ENCODE measurements around the gene DNAH8.
A peak's percentile ranks its signal among the peaks of the same experiment; 100 is the strongest.
"Not testable (repeated sequence)": the region's sequence is repeated elsewhere in the genome, so short reads cannot be mapped to it uniquely, and the experiment has no call there.

DNAH8 gene

GRCh38 chr6:38697846-38698245 is 17.3 kb upstream of the DNAH8 start:
- DNase-seq = no peak

- DNase-seq = not testable (repeated sequence)
Measured at GRCh38 chr6:38699702-38700101, 15.4 kb upstream of the DNAH8 start.

DNA sequence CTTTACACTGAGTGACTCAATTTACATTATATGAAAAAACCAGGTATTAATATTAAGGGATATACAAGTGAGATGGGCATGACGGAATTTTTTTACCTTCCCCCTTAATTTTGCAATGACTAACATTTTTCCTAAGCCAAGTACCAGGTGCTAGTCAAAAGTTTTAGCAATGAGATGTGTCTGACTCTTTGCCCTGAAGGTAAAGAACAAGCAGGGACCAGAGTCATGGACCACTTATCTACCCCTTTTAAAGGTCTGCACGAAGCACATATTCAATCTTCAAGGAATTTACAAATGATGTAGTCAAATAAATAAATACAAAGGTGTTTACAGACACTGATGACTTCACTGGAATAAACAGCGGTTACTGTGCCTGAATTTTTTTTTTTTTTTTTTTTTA is 13.6 kb upstream of the DNAH8 start:
- no peak for DNase-seq

- peak; percentile 66 to 99 (median 96) for DNase-seq
Measured at GRCh38 chr6:38702558-38703397, 12.3 kb upstream of the DNAH8 start, which contains the start of gene GLO1. GLO1 (minus strand) TSS chr6:38703145; CDS start chr6:38703054, 91 bp downstream.

DNA sequence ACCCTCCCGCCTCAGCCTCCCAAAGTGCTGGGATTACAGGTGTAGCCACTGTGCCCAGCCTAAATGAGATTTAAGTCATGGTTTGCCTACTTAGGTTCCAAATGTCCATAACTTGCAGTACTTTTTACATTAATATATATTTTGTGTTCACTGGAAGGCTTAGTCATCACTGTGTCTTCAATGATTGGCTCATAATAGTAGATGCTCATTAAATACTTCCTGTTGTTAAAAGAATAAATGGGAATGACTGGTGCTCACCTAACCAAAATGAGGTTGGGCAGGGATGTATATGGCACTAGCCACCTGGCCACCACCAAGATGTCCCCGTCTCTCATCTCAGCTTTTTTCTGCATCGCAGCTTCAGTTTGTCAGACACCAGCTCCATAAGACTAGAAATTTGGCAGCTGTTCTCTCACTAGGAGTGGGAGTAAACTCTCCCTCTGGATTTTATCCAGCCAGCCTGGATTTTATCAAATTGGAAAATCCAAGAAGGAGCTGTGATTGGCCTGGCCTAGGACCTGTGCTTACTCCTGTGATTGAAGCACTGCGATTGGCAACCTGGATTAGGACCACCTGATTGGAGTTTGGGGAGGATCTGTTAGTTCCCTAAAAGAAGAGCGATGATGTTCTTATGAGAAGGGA is 11.0 kb upstream of the DNAH8 start:
- DNase-seq = no peak

DNA sequence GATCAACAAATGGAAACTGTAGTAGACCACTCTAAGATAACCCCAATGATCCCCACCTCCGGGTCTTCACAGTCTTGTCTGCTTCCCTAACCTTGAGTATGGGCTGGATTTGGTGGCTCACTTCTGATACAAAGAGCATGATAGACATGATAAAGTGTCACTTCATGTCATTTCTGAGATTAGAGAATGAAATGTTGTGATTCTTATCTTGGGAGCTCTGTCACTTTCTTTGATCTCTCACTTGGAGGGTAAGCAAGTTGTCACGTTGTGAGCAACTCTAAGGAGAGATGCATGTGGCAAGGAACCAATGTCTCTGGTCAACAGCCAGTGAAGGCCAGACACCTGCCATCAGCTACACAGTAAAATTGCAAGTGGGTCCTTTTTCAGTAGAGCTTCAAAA is 9.2 kb upstream of the DNAH8 start:
- DNase-seq = no peak

- no peak for DNase-seq
Measured at GRCh38 chr6:38708496-38708895, 6.6 kb upstream of the DNAH8 start.

DNA sequence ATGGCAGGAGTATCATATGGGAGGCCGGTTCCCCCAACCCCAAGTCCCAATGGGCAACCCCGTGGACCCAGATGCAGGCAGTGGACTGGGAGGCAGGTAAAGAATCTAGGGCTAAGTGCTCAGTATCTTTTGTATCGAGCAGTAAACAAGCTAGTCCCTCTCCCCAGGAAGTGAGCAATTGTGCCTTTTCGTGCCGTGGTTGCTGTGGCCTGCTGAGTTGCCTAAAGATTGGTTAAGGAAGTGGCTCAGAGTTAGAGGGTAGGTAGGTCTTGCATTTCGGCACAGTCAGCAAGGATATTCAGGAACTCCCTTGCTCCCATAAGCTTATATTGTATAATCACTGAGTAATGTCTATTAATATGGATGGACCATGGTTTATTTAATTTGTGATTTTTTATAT is 1.3 kb upstream of the DNAH8 start:
- no peak for DNase-seq

DNA sequence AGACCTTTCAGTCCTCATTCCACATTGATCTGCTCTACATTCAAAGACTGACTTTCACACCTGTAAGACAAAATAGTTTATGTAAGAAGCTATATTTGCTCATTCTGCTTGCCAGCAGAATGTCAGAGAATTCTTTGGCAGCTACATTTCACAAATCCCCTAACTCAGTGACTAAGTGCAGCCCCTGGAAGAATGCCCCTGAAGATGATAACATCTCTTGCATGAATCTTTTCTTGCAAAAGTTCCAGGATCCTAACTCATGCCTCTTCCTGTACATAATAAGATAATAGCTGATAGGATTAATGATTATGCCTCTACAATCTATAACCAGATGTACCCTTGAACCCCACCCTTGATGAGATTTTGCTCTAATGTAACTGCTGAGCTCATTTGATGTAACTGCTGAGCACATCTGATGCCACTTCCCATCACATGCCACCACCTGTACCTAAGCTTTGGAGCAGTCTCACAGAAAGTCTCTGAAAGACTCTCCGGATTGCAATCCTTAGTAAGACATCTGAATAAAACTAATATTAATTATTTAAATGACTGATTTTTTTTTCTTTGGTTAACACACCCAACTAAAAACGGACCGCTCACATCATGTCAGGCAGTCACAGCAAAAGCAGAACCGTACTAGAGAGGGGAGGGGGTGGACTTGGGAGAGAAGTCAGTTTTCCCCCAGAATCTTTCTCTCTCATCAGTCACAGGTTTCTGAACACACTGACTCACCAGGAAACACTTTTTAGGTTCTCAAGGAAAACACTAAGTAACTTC is 684 bp upstream of the DNAH8 start:
- DNase-seq = no peak

DNA sequence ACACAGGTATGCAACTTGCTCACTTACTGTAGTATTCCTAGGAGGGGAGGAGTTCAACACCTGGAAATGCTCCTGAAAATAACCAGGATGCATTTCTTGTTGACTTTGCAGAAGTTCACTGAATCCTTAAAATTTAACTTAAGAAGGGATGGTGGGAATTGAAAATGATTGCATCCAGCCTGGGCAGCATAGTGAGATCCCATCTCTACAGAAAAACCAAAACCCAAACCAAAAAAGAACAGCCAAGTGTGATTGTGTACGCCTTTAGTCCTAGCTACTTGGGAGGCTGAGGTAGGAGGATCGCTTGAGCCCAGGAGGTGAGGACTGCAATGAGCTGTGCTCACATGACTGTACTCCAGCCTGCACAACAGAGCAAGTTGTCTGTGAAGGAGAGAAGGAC is 1.7 kb downstream of the DNAH8 start:
- DNase-seq = no peak

- no peak for DNase-seq
Measured at GRCh38 chr6:38719358-38719757, 4.2 kb downstream of the DNAH8 start.

GRCh38 chr6:38720295-38720694 is 5.2 kb downstream of the DNAH8 start:
- DNase-seq = no peak

DNA sequence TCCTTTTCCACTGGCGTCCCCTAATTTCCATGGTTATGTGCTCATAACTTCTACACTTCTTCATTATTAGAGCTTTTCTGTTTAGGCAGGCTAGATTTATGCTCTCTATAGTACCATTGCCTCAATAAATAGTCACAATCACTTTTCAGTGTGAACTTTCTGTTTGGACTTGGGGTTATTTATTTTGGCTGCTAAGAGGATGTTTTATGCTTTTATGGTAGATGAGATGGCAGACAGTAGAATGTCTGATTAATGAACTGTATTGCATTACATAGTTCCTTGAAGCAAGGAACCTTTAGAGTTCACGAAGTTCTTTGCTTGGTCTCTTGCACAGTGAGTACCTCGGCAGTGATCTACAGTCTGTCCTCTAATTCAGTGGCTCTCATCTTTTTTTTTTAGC is 6.9 kb downstream of the DNAH8 start:
- no peak for DNase-seq

DNA sequence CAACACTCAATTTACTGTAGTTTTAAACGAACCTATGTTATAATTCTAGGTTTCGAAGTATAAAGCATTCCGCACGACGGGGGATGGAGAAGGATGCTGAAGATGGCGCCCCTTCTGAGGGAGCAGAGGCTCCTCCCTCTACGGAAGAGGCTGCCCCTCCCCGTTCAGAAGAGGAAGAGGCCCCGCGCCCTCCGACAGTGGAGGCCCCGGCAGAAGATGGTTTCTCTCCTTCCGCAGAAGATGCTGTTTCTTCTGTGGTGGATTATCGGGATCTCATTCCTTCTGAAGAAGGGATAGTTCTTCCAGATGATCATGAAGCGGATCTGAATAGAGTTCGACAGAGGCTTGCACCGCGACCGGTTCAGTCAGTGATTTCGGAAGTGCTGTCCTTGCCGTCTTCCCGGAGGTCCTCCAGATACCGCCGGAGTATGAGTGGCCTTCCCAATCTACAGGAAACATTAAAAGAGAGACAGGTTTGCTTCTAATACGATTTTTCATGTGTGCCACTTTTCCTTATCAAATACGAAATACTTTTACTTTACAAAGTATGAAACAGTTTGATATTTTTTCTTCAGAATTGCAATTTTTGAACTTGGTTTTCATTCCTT is 7.7 kb downstream of the DNAH8 start:
- no peak for DNase-seq

- DNase-seq = no peak
Measured at GRCh38 chr6:38723783-38724182, 8.7 kb downstream of the DNAH8 start.

GRCh38 chr6:38724343-38724742 is 9.2 kb downstream of the DNAH8 start:
- no peak for DNase-seq

- DNase-seq = no peak
Measured at GRCh38 chr6:38725414-38726183, 10.5 kb downstream of the DNAH8 start.

GRCh38 chr6:38728203-38728602 is 13.1 kb downstream of the DNAH8 start:
- no peak for DNase-seq

- DNase-seq = no peak
Measured at GRCh38 chr6:38730140-38730862, 15.2 kb downstream of the DNAH8 start.

- DNase-seq = no peak
Measured at GRCh38 chr6:38736951-38737350, 21.8 kb downstream of the DNAH8 start.

All from hypothalamus (tissue), 51 donors.